K562 (cell line): ENCODE measurements around the gene SIGLEC6. TPM values are rescaled to one million over a fixed set of nuclear protein-coding genes. Genes with fewer than 3 reads are reported as not detected.

Source experiments
- BCLAF1 ChIP-seq, 2 experiments: fragments of 450-650 bp in 1 of 2; IDR thresholded peaks; 2 replicates each; pipeline ENCODE4 v1.6.1; 2011 to 2017; ENCODE audit warnings: low read depth in 2 of 2, antibody characterized with exemption in 1 of 2, borderline replicate concordance in 1 of 2, low read length in 1 of 2, mild to moderate bottlenecking in 1 of 2, mixed read lengths in 1 of 2; ENCODE audit not compliant: control insufficient read depth in 1 of 2
- CBFA2T3 ChIP-seq: fragments of 450-650 bp; IDR thresholded peaks from 2 replicates; pipeline ENCODE4 v1.6.1; 2017
- CHD4 ChIP-seq: fragments of 200-600 bp; sonication (generic); IDR thresholded peaks from 3 replicates; pipeline ENCODE4 v1.6.1; 2012; ENCODE audit warnings: low read depth, mild to moderate bottlenecking, mixed read lengths, low read length, inconsistent platforms; ENCODE audit not compliant: insufficient read depth, insufficient replicate concordance, poor library complexity, severe bottlenecking
- HOMEZ ChIP-seq: fragments of 250-450 bp; sonication (Bioruptor Pico); IDR thresholded peaks from 2 replicates; pipeline ENCODE4 v1.4.0; 2020; ENCODE audit warnings: mild to moderate bottlenecking, moderate library complexity
- KLF10 ChIP-seq: fragments of 250-450 bp; sonication (Bioruptor Pico); IDR thresholded peaks from 2 replicates; pipeline ENCODE4 v1.6.1; 2021; ENCODE audit warnings: matching md5 sums
- MAFG ChIP-seq: fragments of 450-650 bp; conservative IDR thresholded peaks from 2 replicates; pipeline ENCODE4 v1.6.1; 2016; ENCODE audit warnings: missing genetic modification characterization, missing compliant biosample characterization
- NFXL1 ChIP-seq: fragments of 450-650 bp; formaldehyde crosslinking; IDR thresholded peaks from 2 replicates; pipeline ENCODE4 v1.4.0; 2021; ENCODE audit warnings: mild to moderate bottlenecking
- POLR2A ChIP-seq: fragments of 450-650 bp; conservative IDR thresholded peaks from 2 replicates; pipeline ENCODE4 v1.6.1; 2016
- STAT6 ChIP-seq: sonication (generic); formaldehyde crosslinking; IDR thresholded peaks from 2 replicates; pipeline ENCODE4 v1.8.1; 2023; ENCODE audit warnings: mild to moderate bottlenecking, missing genetic modification reagents
- XRCC4 ChIP-seq: IDR thresholded peaks from one replicate; pipeline ENCODE4 v1.6.1; 2011; ENCODE audit not compliant: insufficient read depth, insufficient read length; ENCODE audit errors: extremely low read depth
- ZNF224 ChIP-seq: sonication (generic); formaldehyde crosslinking; IDR thresholded peaks from 2 replicates; pipeline ENCODE4 v1.8.0; 2022; ENCODE audit warnings: mild to moderate bottlenecking, missing genetic modification reagents
- ZNF280A ChIP-seq: fragments of 450-650 bp; IDR thresholded peaks from 2 replicates; pipeline ENCODE4 v1.6.1; 2018; ENCODE audit warnings: mild to moderate bottlenecking, low read depth; ENCODE audit not compliant: partially characterized antibody
- ZNF282 ChIP-seq: sonication (generic); formaldehyde crosslinking; IDR thresholded peaks from 2 replicates; pipeline ENCODE4 v1.8.1; 2023; ENCODE audit warnings: missing genetic modification reagents
- ZNF398 ChIP-seq: fragments of 250-450 bp; sonication (Bioruptor Pico); IDR thresholded peaks from 2 replicates; pipeline ENCODE4 v1.8.0; 2021; ENCODE audit warnings: moderate library complexity, mild to moderate bottlenecking, inconsistent platforms
- ZSCAN29 ChIP-seq: fragments of 450-650 bp; IDR thresholded peaks from 2 replicates; pipeline ENCODE4 v1.6.1; 2017
- polyA plus RNA-seq, 8 experiments: library from polyadenylated mRNA; depleted of rRNA in 4 of 8; stranded (reverse) in 5 of 8; unstranded in 3 of 8; fragments of >200 nt; fragmentation: Nextera tagmentation in 2 of 8; fragmentation: Illumina TruSeq in 1 of 8; extraction: Ambion mirVana in 2 of 8; extraction: Trizol in 1 of 8; gene quantifications; 2 replicates each; pipeline versions ENCODE4 v1.2.1 to v1.2.3, GENCODE V29; 2011 to 2014; ENCODE audit warnings: inconsistent platforms in 1 of 8, missing spikeins in 1 of 8
- total RNA-seq, 7 experiments: library from RNA; depleted of rRNA in 6 of 7; stranded (reverse); fragments of >200 nt in 6 of 7; fragmentation: Illumina TruSeq in 2 of 7; extraction: Trizol in 2 of 7; gene quantifications; 2 replicates each; pipeline versions ENCODE4 v1.2.1 to v1.2.3, GENCODE V29; 2011 to 2021; ENCODE audit warnings: low replicate concordance in 1 of 7

The SIGLEC6 gene
- total and polyA plus RNA-seq, 9 of the 15 experiments (the other 6 are each of a cell fraction or from before 2014, with no cell fraction given) = 0.03 to 17.5 (median 0.71) TPM

GRCh38 chr19:51547397-51548212 lies 16.1 kb upstream of the SIGLEC6 start (continued):
- TF ChIP-seq ZNF398 (CRISPR knock-in tag) (no peak), ZNF224 (no peak), KLF10 (CRISPR knock-in tag) (no peak), POLR2A (peak; percentile 70), CBFA2T3 (peak; percentile 99), CHD4 (no peak), XRCC4 (no peak), HOMEZ (CRISPR knock-in tag) (no peak), ZSCAN29 (0 out of 2 replicates have a peak, but pooled peaks have one; percentile 40), ZNF282 (no peak), ZNF280A (no peak), NFXL1 (CRISPR knock-in tag) (no peak), MAFG (no peak), BCLAF1 (IDR thresholded peaks at IDR 0.05; ENCODE audit: borderline replicate concordance in 1 of 2, control insufficient read depth in 1 of 2, low read depth in 2 of 2, low read length in 1 of 2) (0 out of 4 replicates have a peak, but pooled peaks of 1 of the 2 experiments have one; percentile 32), STAT6 (CRISPR knock-in tag) (no peak)
